Fibroblast of lung (primary cell): Measurements from ENCODE around the gene DENND1A.

ENCODE experiments used
- CTCF ChIP-seq, 2 donors: IDR thresholded peaks in 1 of 2; conservative IDR thresholded peaks in 1 of 2; 1 replicate in 1 of 2; 2 replicates in 1 of 2; pipeline ENCODE4 v1.5.1; 2011 to 2012; ENCODE audit warnings: low read length in 2 of 2, control low read depth in 1 of 2, inconsistent platforms in 1 of 2, low read depth in 1 of 2, mild to moderate bottlenecking in 1 of 2
- EZH2 ChIP-seq: IDR thresholded peaks from 2 replicates; pipeline ENCODE4 v1.5.1; 2012; ENCODE audit warnings: low read length, control low read depth, mild to moderate bottlenecking; ENCODE audit errors: missing control alignments

GRCh38 chr9:123864251-123864650 is 65.7 kb downstream of the DENND1A start:
- TF ChIP-seq CTCF (conservative IDR thresholded peaks at IDR 0.05 in 1 of 2, IDR thresholded peaks at IDR 0.05 in 1 of 2; ENCODE audit: low read depth in 1 of 2, low read length in 2 of 2), result no peak
- TF ChIP-seq EZH2, result no peak
